T-helper 9 cell (primary cell): ENCODE results near the gene RUNDC3A.
"Not testable (repeated sequence)": the region's sequence is repeated elsewhere in the genome, so short reads cannot be mapped to it uniquely, and the experiment has no call there.

Experiments
- DNase-seq: peaks from one replicate; pipeline ENCODE4 v3.0.0-alpha.2; 2020

RUNDC3A gene

GRCh38 chr17:44361292-44362260, 53.2 kb downstream of the RUNDC3A start:
- DNase-seq: no peak

GRCh38 chr17:44362459-44362948, 54.1 kb downstream of the RUNDC3A start:
- DNase-seq: no peak

DNA sequence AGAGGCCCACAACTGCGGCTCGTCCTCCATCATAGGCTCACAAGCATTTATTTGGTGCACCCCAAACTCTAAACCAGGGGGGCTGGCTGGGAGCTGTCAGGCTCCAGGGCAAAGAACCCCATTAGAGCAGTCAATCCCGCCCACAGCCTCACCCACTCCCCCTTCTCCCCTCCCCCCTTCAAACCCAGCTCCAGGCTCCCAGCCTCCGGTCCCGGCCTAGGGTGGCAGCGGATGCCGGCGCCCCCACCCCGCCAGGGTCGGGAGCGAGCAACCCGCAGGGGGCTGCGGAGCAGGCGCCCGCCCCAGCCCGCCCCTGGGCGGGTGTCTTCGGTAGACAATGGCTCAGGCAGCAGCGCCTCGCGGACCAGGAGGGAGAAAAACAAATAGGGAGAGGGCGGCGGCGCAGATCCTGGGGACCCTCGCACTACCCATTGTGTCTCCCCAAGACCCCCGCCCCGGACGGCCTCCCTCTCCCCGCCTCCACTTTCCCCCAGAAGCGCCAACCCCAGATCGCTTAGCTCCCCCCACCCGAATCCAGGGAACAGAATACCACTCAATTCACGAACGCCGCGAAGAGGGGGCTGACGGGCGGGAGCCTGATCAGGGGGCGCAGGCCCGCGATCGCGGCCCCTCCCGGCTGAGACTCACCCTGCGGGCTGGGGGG, 54.7 kb downstream of the RUNDC3A start:
- no peak for DNase-seq

- peak; percentile 68 for DNase-seq
Observed at GRCh38 chr17:44363613-44364159, 55.3 kb downstream of the RUNDC3A start, which contains the start of gene FAM171A2. Gene FAM171A2, minus strand, starts transcription at chr17:44363853. Its CDS starts 139 bp downstream, at chr17:44363714.

DNA sequence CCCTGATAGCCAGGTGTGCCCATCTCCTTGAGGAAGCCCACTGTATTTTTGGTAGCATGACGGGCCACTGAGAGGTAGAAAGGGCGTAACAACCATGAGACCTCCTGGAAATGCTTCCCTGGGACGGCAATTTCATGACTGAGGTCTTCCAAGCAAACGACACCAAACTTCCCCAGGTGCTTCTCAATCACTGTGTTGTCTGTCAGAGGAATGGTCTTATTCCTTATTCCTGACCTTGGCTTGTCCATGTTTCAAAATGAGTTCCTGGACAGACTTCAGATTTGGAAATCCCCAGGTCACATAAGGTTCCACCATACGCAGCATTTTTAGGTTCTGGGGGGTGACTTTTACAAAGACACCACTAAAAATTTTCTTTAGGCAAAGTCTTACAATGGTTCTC, 56.6 kb downstream of the RUNDC3A start:
- DNase-seq: not testable (repeated sequence)

- no peak for DNase-seq
Observed at GRCh38 chr17:44367231-44367979, 59.0 kb downstream of the RUNDC3A start.
